Neural progenitor cell (in vitro differentiated cells): ENCODE data around the gene CROCC2.

Experiments
- EZH2 ChIP-seq: fragments of 200-600 bp; sonication (generic); IDR thresholded peaks from 2 replicates; pipeline ENCODE4 v1.6.1; 2017; ENCODE audit warnings: antibody characterized with exemption, mild to moderate bottlenecking, moderate library complexity
- TF ChIP-seq, protein P1 (sequence below): fragments of 200-600 bp; sonication (generic); IDR thresholded peaks from 2 replicates; pipeline ENCODE4 v1.5.1; 2017; ENCODE audit warnings: antibody characterized with exemption, mild to moderate bottlenecking

DNA sequence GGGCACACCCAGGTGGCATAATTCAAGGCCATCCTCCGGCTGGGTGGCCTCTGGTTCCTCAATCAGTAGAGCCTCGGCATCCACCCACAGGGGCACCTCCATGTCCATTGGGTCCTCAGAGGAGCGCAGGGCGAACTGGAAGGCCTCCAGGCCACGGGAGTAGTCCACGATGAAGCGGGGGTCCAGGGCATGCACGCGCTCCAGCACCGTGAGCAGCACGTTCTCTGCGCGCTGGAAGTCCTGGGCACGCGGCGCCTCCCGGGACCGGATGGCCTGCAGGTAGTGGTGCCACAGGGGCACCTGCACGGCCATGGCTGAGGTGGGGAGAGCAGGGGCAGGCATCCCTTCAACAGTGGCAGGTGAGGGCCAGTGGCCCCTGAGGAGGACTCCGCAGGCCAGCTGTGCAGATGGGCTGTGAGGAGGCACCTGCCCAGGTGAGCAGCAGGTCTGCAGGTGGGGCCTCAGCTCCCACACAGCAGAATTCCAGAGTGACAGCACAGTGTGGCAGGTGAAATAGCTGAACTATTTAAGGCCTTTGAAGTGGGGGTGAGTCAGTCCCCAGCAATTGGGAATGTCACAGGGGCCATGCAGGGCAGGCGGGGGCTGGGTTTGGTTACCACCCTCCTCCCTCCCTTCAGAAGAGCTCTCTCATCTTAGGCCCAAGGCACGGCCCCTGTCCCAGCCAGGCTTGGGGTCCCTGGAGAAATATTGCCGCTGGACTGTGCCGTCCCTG lies 10.3 kb upstream of the CROCC2 start, which contains the start of gene MAB21L4:
- TF ChIP-seq, protein P1, sequence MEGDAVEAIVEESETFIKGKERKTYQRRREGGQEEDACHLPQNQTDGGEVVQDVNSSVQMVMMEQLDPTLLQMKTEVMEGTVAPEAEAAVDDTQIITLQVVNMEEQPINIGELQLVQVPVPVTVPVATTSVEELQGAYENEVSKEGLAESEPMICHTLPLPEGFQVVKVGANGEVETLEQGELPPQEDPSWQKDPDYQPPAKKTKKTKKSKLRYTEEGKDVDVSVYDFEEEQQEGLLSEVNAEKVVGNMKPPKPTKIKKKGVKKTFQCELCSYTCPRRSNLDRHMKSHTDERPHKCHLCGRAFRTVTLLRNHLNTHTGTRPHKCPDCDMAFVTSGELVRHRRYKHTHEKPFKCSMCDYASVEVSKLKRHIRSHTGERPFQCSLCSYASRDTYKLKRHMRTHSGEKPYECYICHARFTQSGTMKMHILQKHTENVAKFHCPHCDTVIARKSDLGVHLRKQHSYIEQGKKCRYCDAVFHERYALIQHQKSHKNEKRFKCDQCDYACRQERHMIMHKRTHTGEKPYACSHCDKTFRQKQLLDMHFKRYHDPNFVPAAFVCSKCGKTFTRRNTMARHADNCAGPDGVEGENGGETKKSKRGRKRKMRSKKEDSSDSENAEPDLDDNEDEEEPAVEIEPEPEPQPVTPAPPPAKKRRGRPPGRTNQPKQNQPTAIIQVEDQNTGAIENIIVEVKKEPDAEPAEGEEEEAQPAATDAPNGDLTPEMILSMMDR: no peak
- no peak for TF ChIP-seq EZH2
